ENCODE results near the gene MMADHC.

DNA sequence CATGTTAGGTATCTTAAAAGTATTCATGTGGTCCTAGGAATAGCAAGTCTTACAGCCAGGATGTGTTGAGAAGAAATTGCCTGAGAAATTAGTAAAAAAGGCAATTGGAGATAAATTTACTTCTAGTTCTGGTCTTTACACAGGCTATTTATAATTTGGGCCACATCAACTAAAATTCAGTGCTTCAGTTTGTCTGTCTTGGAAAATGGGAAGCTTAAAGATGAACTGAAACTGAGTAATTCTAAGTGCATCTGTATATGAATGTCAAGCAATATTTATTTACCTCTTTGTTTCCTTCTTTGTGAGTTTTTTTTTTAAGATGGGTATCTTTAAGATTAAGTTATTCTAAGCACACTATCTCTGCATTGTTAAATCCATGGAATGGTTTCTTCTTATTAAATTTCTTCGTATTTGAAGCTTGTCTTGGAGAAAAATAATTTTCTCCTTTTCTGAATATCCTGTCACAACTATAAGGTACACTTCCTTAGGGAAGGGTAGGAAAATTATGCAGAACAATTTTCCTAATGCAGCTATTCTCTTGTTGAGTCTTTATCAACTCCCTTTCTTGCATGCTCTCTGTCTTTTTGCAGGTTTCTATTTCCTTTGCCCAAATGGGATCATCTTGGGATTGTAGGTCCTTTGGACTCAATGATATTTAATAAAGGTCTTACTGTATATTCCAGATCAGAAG is 39.7 kb upstream of the MMADHC start:
- TF ChIP-seq REST (IDR thresholded peaks at IDR 0.05; ENCODE audit: borderline replicate concordance) (no peak), REST (CRISPR knock-in tag; IDR thresholded peaks at IDR 0.05; ENCODE audit: low read depth) (no peak), EZH2 (IDR thresholded peaks at IDR 0.05; ENCODE audit: borderline replicate concordance, low read depth, low read length) (no peak), POLR2A (conservative IDR thresholded peaks at IDR 0.05) (no peak), MXD1 (CRISPR knock-in tag; IDR thresholded peaks at IDR 0.05; ENCODE audit: borderline replicate concordance, poor library complexity, severe bottlenecking) (no peak), SAFB2 (IDR thresholded peaks at IDR 0.05; ENCODE audit: borderline replicate concordance, low read depth, low read length, severe bottlenecking) (no peak), RAD21 (CRISPR knock-in tag; conservative IDR thresholded peaks at IDR 0.05 in 1 of 2, IDR thresholded peaks at IDR 0.05 in 1 of 2) (no peak), SP1 (CRISPR knock-in tag; IDR thresholded peaks at IDR 0.05) (no peak), ATF6 (CRISPR knock-in tag; IDR thresholded peaks at IDR 0.05) (no peak), NFIC (IDR thresholded peaks at IDR 0.05) (no peak)
- TF ChIP-seq, protein P1, sequence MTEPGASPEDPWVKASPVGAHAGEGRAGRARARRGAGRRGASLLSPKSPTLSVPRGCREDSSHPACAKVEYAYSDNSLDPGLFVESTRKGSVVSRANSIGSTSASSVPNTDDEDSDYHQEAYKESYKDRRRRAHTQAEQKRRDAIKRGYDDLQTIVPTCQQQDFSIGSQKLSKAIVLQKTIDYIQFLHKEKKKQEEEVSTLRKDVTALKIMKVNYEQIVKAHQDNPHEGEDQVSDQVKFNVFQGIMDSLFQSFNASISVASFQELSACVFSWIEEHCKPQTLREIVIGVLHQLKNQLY (CRISPR knock-in tag; conservative IDR thresholded peaks at IDR 0.05) = no peak
- TF ChIP-seq, protein P2, sequence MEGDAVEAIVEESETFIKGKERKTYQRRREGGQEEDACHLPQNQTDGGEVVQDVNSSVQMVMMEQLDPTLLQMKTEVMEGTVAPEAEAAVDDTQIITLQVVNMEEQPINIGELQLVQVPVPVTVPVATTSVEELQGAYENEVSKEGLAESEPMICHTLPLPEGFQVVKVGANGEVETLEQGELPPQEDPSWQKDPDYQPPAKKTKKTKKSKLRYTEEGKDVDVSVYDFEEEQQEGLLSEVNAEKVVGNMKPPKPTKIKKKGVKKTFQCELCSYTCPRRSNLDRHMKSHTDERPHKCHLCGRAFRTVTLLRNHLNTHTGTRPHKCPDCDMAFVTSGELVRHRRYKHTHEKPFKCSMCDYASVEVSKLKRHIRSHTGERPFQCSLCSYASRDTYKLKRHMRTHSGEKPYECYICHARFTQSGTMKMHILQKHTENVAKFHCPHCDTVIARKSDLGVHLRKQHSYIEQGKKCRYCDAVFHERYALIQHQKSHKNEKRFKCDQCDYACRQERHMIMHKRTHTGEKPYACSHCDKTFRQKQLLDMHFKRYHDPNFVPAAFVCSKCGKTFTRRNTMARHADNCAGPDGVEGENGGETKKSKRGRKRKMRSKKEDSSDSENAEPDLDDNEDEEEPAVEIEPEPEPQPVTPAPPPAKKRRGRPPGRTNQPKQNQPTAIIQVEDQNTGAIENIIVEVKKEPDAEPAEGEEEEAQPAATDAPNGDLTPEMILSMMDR (IDR thresholded peaks at IDR 0.05 in 2 of 3, conservative IDR thresholded peaks at IDR 0.05 in 1 of 3; ENCODE audit: insufficient read depth in 2 of 3, low read depth in 1 of 3, low read length in 3 of 3) = no peak

Measured in K562 (cell line).